HEK293 (cell line): ENCODE measurements around the gene C19orf38.

ENCODE experiments used
- CTCF ChIA-PET: fragments of 350-600 bp; formaldehyde crosslinking; extraction: SDS; loops from one replicate; lab custom pipeline; 2021; ENCODE audit warnings: antibody characterized with exemption; lab: Yijun Ruan, JAX
- POLR2A ChIA-PET: fragments of 300-600 bp; formaldehyde crosslinking; extraction: SDS; loops from one replicate; lab custom pipeline; 2020; ENCODE audit warnings: antibody characterized with exemption, inconsistent platforms; lab: Yijun Ruan, JAX
- H3K27ac ChIP-seq: fragments of 200-500 bp; sonication (Bioruptor generic); 2 replicates; pipeline ENCODE4 v1.5.1; 2014; ENCODE audit warnings: low read depth, low read length, control low read depth, inconsistent platforms; ENCODE audit errors: extremely low read depth
- H3K36me3 ChIP-seq, 2 experiments: fragments of 200-500 bp in 1 of 2; sonication (Bioruptor generic) in 1 of 2; 1 replicate in 1 of 2; 2 replicates in 1 of 2; pipeline ENCODE4 v1.5.1; 2014 to 2017; ENCODE audit warnings: inconsistent platforms in 2 of 2, low read length in 2 of 2; ENCODE audit not compliant: control insufficient read depth in 2 of 2, insufficient read depth in 1 of 2
- H3K4me1 ChIP-seq: fragments of 200-500 bp; sonication (Bioruptor generic); 2 replicates; pipeline ENCODE4 v1.5.1; 2014; ENCODE audit warnings: mild to moderate bottlenecking, low read length, inconsistent platforms; ENCODE audit not compliant: control insufficient read depth, insufficient read depth
- H3K4me3 ChIP-seq: 2 replicates; pipeline ENCODE4 v1.5.1; 2011; ENCODE audit warnings: low read depth, mild to moderate bottlenecking, control low read depth, low read length, moderate library complexity
- H3K9me3 ChIP-seq: fragments of 200-500 bp; sonication (Bioruptor generic); 2 replicates; pipeline ENCODE4 v1.5.1; 2014; ENCODE audit warnings: low read depth, low read length, inconsistent platforms; ENCODE audit not compliant: control insufficient read depth, insufficient read depth
- EGR2 ChIP-seq: fragments of 450-650 bp; formaldehyde crosslinking; IDR thresholded peaks from 2 replicates; pipeline ENCODE4 v1.5.1; 2016; ENCODE audit warnings: low read depth, missing biosample characterization, missing genetic modification characterization
- GLIS1 ChIP-seq: fragments of 450-650 bp; formaldehyde crosslinking; IDR thresholded peaks from 2 replicates; pipeline ENCODE4 v1.5.1; 2016; ENCODE audit warnings: missing biosample characterization, missing genetic modification characterization
- MEIS1 ChIP-seq: sonication (generic); formaldehyde crosslinking; IDR thresholded peaks from 2 replicates; pipeline ENCODE4 v1.8.1; 2022; ENCODE audit warnings: missing genetic modification reagents, mild to moderate bottlenecking, borderline replicate concordance
- MZF1 ChIP-seq: fragments of 450-650 bp; formaldehyde crosslinking; IDR thresholded peaks from 2 replicates; pipeline ENCODE4 v1.5.1; 2017; ENCODE audit warnings: missing biosample characterization, missing genetic modification characterization, borderline replicate concordance
- OSR2 ChIP-seq: fragments of 450-650 bp; formaldehyde crosslinking; IDR thresholded peaks from 2 replicates; pipeline ENCODE4 v1.5.1; 2016; ENCODE audit warnings: missing biosample characterization, missing genetic modification characterization
- SCRT2 ChIP-seq: fragments of 450-650 bp; formaldehyde crosslinking; IDR thresholded peaks from 2 replicates; pipeline ENCODE4 v1.5.1; 2016; ENCODE audit warnings: missing biosample characterization, missing genetic modification characterization
- SP7 ChIP-seq: fragments of 450-650 bp; formaldehyde crosslinking; IDR thresholded peaks from 2 replicates; pipeline ENCODE4 v1.5.1; 2016; ENCODE audit warnings: missing biosample characterization, missing genetic modification characterization
- ZNF174 ChIP-seq: fragments of 450-650 bp; formaldehyde crosslinking; IDR thresholded peaks from 2 replicates; pipeline ENCODE4 v1.5.0; 2017; ENCODE audit warnings: missing biosample characterization, mild to moderate bottlenecking, missing genetic modification characterization
- ZNF248 ChIP-seq: fragments of 450-650 bp; formaldehyde crosslinking; IDR thresholded peaks from 2 replicates; pipeline ENCODE4 v1.5.1; 2017; ENCODE audit warnings: missing biosample characterization, missing genetic modification characterization
- ZNF274 ChIP-seq, 2 experiments: fragments of 200-500 bp in 1 of 2; fragments of 450-650 bp in 1 of 2; sonication (Bioruptor generic) in 1 of 2; formaldehyde crosslinking in 1 of 2; IDR thresholded peaks; 2 replicates each; pipeline versions ENCODE4 v1.5.1 to v1.6.1; 2014 to 2016; ENCODE audit warnings: borderline replicate concordance in 1 of 2, inconsistent platforms in 1 of 2, low read length in 1 of 2, missing biosample characterization in 1 of 2, missing genetic modification characterization in 1 of 2
- ZNF302 ChIP-seq: fragments of 450-650 bp; formaldehyde crosslinking; IDR thresholded peaks from 2 replicates; pipeline ENCODE4 v1.5.1; 2016; ENCODE audit warnings: missing biosample characterization, missing genetic modification characterization, low read depth
- ZNF335 ChIP-seq: fragments of 450-650 bp; formaldehyde crosslinking; conservative IDR thresholded peaks from 2 replicates; pipeline ENCODE4 v1.5.1; 2016; ENCODE audit warnings: missing biosample characterization, missing genetic modification characterization
- ZNF362 ChIP-seq: fragments of 450-650 bp; formaldehyde crosslinking; IDR thresholded peaks from 2 replicates; pipeline ENCODE4 v1.5.1; 2016; ENCODE audit warnings: missing biosample characterization, missing genetic modification characterization
- ZNF391 ChIP-seq: fragments of 450-650 bp; formaldehyde crosslinking; IDR thresholded peaks from 2 replicates; pipeline ENCODE4 v1.5.1; 2016; ENCODE audit warnings: low read depth, missing biosample characterization, missing genetic modification characterization, borderline replicate concordance
- ZNF394 ChIP-seq: fragments of 450-650 bp; formaldehyde crosslinking; IDR thresholded peaks from 2 replicates; pipeline ENCODE4 v1.5.1; 2016; ENCODE audit warnings: missing biosample characterization, missing genetic modification characterization, mild to moderate bottlenecking, moderate library complexity, borderline replicate concordance
- ZNF423 ChIP-seq: fragments of 450-650 bp; formaldehyde crosslinking; IDR thresholded peaks from 2 replicates; pipeline ENCODE4 v1.5.1; 2016; ENCODE audit warnings: missing biosample characterization, missing genetic modification characterization
- ZNF473 ChIP-seq: fragments of 450-650 bp; formaldehyde crosslinking; IDR thresholded peaks from 2 replicates; pipeline ENCODE4 v1.5.1; 2017; ENCODE audit warnings: missing biosample characterization, missing genetic modification characterization
- ZNF549 ChIP-seq: fragments of 450-650 bp; IDR thresholded peaks from 2 replicates; pipeline ENCODE4 v1.5.1; 2018; ENCODE audit warnings: missing biosample characterization, missing genetic modification characterization, mild to moderate bottlenecking, inconsistent platforms, moderate library complexity
- ZNF600 ChIP-seq: fragments of 450-650 bp; formaldehyde crosslinking; IDR thresholded peaks from 2 replicates; pipeline ENCODE4 v1.5.1; 2016; ENCODE audit warnings: missing biosample characterization, missing genetic modification characterization
- ZNF610 ChIP-seq: fragments of 450-650 bp; formaldehyde crosslinking; IDR thresholded peaks from 2 replicates; pipeline ENCODE4 v1.5.1; 2016; ENCODE audit warnings: missing biosample characterization, missing genetic modification characterization, borderline replicate concordance
- ZNF629 ChIP-seq: fragments of 450-650 bp; formaldehyde crosslinking; IDR thresholded peaks from 2 replicates; pipeline ENCODE4 v1.5.1; 2017; ENCODE audit warnings: missing biosample characterization, missing genetic modification characterization
- ZNF660 ChIP-seq: fragments of 450-650 bp; IDR thresholded peaks from 2 replicates; pipeline ENCODE4 v1.5.1; 2018; ENCODE audit warnings: missing biosample characterization, mild to moderate bottlenecking, missing genetic modification characterization
- ZNF768 ChIP-seq: fragments of 450-650 bp; formaldehyde crosslinking; IDR thresholded peaks from 2 replicates; pipeline ENCODE4 v1.5.1; 2018; ENCODE audit warnings: missing biosample characterization, mild to moderate bottlenecking, missing genetic modification characterization
- TF ChIP-seq, protein P1 (sequence below): fragments of 450-650 bp; formaldehyde crosslinking; optimal IDR thresholded peaks from 2 replicates; pipeline ENCODE3; 2016; ENCODE audit warnings: missing biosample characterization, mild to moderate bottlenecking, missing genetic modification characterization
- TF ChIP-seq, protein P2 (sequence below): fragments of 450-650 bp; IDR thresholded peaks from 2 replicates; pipeline ENCODE4 v1.5.1; 2018; ENCODE audit warnings: missing biosample characterization, mild to moderate bottlenecking, missing genetic modification characterization
- TF ChIP-seq, protein P3 (sequence below): fragments of 450-650 bp; formaldehyde crosslinking; IDR thresholded peaks from 2 replicates; pipeline ENCODE4 v1.5.1; 2016; ENCODE audit warnings: missing biosample characterization, missing genetic modification characterization
- TF ChIP-seq, protein P4 (sequence below): fragments of 450-650 bp; formaldehyde crosslinking; IDR thresholded peaks from 2 replicates; pipeline ENCODE4 v1.5.0; 2017; ENCODE audit warnings: missing biosample characterization, missing genetic modification characterization, borderline replicate concordance
- TF ChIP-seq, protein P5 (sequence below): sonication (generic); formaldehyde crosslinking; IDR thresholded peaks from 2 replicates; pipeline ENCODE4 v1.8.1; 2022; ENCODE audit warnings: mild to moderate bottlenecking, moderate library complexity, missing genetic modification reagents

C19orf38 gene

DNA sequence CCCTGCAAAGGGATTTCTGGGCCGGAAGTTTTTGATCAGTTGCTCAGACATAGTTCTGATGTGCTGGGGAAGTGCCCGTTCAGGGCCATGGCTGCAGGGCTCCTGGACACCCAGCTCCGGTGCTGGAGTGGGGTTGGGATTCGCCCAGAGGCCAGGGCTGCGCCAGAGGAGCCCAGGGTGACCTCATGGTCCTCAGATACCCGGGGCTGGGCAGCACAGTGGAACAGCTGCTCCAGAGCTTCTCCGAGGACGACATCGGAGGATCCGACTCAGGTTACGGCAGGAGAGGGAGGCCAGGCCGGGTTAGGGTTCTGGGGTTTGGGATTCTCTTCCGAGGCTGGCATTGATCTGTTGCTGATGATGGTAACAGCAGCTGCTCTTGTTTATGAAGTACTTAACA lies 44.0 kb downstream of the C19orf38 start (continued):
- TF ChIP-seq ZNF768 (tag by site-specific recombination) (no peak), ZNF629 (tag by site-specific recombination) (no peak), ZNF394 (tag by site-specific recombination) (peak; percentile 43; the same call in 1 of the 2 replicates), SP7 (tag by site-specific recombination) (no peak), SCRT2 (tag by site-specific recombination) (no peak), ZNF362 (no peak), ZNF248 (tag by site-specific recombination) (no peak), ZNF423 (no peak), ZNF600 (peak; percentile 75), EGR2 (no peak), ZNF391 (tag by site-specific recombination) (no peak), ZNF274 (IDR thresholded peaks at IDR 0.05; ENCODE audit: low read length) (no peak), ZNF274 (tag by site-specific recombination; IDR thresholded peaks at IDR 0.05; ENCODE audit: borderline replicate concordance) (no peak), ZNF610 (tag by site-specific recombination) (no peak)
- TF ChIP-seq, protein P1, sequence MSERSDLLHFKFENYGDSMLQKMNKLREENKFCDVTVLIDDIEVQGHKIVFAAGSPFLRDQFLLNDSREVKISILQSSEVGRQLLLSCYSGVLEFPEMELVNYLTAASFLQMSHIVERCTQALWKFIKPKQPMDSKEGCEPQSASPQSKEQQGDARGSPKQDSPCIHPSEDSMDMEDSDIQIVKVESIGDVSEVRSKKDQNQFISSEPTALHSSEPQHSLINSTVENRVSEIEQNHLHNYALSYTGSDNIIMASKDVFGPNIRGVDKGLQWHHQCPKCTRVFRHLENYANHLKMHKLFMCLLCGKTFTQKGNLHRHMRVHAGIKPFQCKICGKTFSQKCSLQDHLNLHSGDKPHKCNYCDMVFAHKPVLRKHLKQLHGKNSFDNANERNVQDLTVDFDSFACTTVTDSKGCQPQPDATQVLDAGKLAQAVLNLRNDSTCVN (tag by site-specific recombination): no peak
- TF ChIP-seq, protein P2, sequence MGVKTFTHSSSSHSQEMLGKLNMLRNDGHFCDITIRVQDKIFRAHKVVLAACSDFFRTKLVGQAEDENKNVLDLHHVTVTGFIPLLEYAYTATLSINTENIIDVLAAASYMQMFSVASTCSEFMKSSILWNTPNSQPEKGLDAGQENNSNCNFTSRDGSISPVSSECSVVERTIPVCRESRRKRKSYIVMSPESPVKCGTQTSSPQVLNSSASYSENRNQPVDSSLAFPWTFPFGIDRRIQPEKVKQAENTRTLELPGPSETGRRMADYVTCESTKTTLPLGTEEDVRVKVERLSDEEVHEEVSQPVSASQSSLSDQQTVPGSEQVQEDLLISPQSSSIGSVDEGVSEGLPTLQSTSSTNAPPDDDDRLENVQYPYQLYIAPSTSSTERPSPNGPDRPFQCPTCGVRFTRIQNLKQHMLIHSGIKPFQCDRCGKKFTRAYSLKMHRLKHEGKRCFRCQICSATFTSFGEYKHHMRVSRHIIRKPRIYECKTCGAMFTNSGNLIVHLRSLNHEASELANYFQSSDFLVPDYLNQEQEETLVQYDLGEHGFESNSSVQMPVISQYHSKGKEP (tag by site-specific recombination): no peak
- TF ChIP-seq, protein P3, sequence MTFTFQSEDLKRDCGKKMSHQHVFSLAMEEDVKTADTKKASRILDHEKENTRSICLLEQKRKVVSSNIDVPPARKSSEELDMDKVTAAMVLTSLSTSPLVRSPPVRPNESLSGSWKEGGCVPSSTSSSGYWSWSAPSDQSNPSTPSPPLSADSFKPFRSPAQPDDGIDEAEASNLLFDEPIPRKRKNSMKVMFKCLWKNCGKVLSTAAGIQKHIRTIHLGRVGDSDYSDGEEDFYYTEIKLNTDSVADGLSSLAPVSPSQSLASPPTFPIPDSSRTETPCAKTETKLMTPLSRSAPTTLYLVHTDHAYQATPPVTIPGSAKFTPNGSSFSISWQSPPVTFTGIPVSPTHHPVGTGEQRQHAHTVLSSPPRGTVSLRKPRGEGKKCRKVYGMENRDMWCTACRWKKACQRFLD (tag by site-specific recombination): no peak

GRCh38 chr19:10894911-10895213 lies 46.6 kb downstream of the C19orf38 start:
- no peak overlapping the region for H3K4me3 ChIP-seq
- CTCF ChIA-PET: interaction anchor here (1.2 to 2.0 kb wide), 3 partner anchors 23 to 31 kb away, joined by 3 to 8 read pairs (median 4); no protein-coding TSS in a partner anchor
- POLR2A ChIA-PET: interaction anchor here (0.6 to 0.9 kb wide), 2 partner anchors 12 to 15 kb away, joined by 4 to 5 read pairs; no protein-coding TSS in a partner anchor
- no peak for TF ChIP-seq ZNF174 (tag by site-specific recombination)
- no peak for TF ChIP-seq ZNF549 (tag by site-specific recombination)
- TF ChIP-seq ZNF473 (tag by site-specific recombination): no peak
- TF ChIP-seq MEIS1 (CRISPR knock-in tag): no peak
- TF ChIP-seq, protein P4, sequence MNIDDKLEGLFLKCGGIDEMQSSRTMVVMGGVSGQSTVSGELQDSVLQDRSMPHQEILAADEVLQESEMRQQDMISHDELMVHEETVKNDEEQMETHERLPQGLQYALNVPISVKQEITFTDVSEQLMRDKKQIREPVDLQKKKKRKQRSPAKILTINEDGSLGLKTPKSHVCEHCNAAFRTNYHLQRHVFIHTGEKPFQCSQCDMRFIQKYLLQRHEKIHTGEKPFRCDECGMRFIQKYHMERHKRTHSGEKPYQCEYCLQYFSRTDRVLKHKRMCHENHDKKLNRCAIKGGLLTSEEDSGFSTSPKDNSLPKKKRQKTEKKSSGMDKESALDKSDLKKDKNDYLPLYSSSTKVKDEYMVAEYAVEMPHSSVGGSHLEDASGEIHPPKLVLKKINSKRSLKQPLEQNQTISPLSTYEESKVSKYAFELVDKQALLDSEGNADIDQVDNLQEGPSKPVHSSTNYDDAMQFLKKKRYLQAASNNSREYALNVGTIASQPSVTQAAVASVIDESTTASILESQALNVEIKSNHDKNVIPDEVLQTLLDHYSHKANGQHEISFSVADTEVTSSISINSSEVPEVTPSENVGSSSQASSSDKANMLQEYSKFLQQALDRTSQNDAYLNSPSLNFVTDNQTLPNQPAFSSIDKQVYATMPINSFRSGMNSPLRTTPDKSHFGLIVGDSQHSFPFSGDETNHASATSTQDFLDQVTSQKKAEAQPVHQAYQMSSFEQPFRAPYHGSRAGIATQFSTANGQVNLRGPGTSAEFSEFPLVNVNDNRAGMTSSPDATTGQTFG (tag by site-specific recombination): no peak
- no peak for TF ChIP-seq MZF1 (tag by site-specific recombination)
- TF ChIP-seq ZNF660: no peak
- TF ChIP-seq ZNF629 (tag by site-specific recombination): no peak
- TF ChIP-seq OSR2 (tag by site-specific recombination): no peak
- TF ChIP-seq GLIS1 (tag by site-specific recombination): no peak
- TF ChIP-seq, protein P5, sequence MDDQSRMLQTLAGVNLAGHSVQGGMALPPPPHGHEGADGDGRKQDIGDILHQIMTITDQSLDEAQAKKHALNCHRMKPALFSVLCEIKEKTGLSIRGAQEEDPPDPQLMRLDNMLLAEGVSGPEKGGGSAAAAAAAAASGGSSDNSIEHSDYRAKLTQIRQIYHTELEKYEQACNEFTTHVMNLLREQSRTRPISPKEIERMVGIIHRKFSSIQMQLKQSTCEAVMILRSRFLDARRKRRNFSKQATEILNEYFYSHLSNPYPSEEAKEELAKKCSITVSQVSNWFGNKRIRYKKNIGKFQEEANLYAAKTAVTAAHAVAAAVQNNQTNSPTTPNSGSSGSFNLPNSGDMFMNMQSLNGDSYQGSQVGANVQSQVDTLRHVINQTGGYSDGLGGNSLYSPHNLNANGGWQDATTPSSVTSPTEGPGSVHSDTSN: no peak
- TF ChIP-seq ZNF302: no peak
- no peak for TF ChIP-seq ZNF335 (tag by site-specific recombination)

More at GRCh38 chr19:10894911-10895213, 46.6 kb downstream of the C19orf38 start:
- H3K9me3 ChIP-seq: no peaks in the 10 kb centered on the region
- H3K4me1 ChIP-seq: peaks cover 20% of the 10 kb centered on the region
- no peaks in the 10 kb centered on the region; a peak in 1 of 3 replicates for H3K36me3 ChIP-seq
- no peak overlapping the region for H3K27ac ChIP-seq
